HG03039 (cell line): Measurements from ENCODE around the gene MPDU1.

Source experiments
- ATAC-seq: cut with Tn5 transposase; IDR thresholded peaks from one replicate; pipeline ENCODE4 v1.9.1; 2021; ENCODE audit warnings: mild to moderate bottlenecking, moderate library complexity; ENCODE audit not compliant: unreplicated experiment

Gene MPDU1

GRCh38 chr17:7583253-7584109 is at the start of gene MPDU1:
Gene MPDU1, plus strand, starts transcription at chr17:7583852. Its CDS starts 11 bp downstream, at chr17:7583863.
- peak; percentile 57 for ATAC-seq

- ATAC-seq, result no peak
Observed at GRCh38 chr17:7538050-7538449, 45.6 kb upstream of the MPDU1 start.

GRCh38 chr17:7538891-7539545 is 44.6 kb upstream of the MPDU1 start:
- no peak for ATAC-seq

GRCh38 chr17:7541074-7541621 is 42.5 kb upstream of the MPDU1 start:
- ATAC-seq, result no peak

DNA sequence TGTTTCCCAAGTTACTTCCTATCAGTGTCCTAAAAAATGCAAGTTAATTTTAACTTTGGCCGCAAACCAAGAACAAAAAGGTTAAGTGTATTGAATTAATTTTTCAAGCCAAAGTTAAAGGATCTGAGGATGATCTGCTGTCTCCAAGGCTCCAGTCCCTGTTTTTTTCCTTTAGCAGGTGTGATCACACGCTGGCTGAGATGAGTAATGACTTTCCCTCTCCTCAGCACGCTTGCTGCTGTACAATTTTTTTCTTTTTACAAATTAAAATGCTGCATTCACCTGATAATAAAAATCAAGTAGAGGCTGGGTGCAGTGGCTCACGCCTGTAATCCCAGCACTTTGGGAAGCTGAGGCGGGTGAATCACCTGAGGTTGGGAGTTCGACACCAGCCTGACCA is 38.7 kb upstream of the MPDU1 start:
- ATAC-seq, result no peak

DNA sequence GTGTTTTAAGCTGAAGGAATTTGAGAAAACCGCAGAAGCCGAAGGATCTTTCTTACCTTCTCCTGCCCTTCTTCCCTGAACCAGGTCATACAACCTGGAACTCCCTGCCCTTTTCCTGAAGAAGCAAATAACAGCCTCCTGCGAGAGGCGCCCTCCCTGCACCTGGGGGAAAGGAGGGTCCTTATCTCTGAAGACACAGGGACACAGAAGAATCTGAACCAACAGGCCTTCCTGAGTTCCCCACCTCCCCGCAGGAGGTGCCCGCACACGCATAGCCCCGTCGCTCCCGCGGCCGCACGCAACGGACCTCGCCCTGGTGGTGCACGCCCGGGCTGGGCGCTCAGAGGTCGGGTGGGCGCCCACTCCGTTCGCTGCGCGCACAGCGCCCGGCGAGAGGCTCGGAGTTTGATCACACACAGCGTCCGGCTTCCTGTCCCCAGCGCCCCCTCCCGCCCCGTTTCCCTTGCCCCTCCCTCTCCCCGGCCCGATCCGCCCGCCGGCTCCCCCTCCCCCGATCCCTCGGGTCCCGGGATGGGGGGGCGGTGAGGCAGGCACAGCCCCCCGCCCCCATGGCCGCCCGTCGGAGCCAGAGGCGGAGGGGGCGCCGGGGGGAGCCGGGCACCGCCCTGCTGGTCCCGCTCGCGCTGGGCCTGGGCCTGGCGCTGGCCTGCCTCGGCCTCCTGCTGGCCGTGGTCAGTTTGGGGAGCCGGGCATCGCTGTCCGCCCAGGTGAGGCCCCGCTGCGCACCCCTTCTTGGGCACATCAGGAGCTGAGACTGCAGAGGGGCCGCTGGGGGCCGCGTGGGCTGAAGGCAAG is 34.9 kb upstream of the MPDU1 start, which contains the start of gene TNFSF12:
Gene TNFSF12, plus strand, starts transcription at position 474 of the 816 bp plus-strand sequence. Its CDS starts 96 bp downstream, at position 570.
- ATAC-seq, result no peak

GRCh38 chr17:7549401-7550055 is 34.1 kb upstream of the MPDU1 start:
- ATAC-seq, result no peak

DNA sequence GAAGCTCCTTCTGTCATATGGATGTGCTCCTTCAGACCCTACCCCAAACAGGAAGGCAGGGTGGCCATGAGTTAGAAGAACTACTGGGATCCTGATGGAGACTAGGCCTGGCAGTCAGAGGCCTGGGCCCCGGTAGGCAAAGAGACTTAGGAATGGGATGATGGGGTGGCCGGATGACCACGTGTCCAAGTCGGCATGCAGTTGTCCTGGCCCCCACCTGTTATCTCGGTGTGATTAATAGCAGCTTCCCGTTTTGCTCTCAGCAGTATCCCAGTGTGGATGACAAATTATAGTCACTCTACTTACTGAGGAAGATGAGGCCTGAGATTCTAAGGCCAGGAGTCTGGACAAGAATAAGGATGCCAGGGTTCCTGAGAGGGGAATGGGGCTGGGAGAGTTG is 33.3 kb upstream of the MPDU1 start:
- no peak for ATAC-seq

- no peak for ATAC-seq
Observed at GRCh38 chr17:7551396-7551795, 32.3 kb upstream of the MPDU1 start.

GRCh38 chr17:7552621-7553051 is 31.0 kb upstream of the MPDU1 start:
- ATAC-seq, result no peak

DNA sequence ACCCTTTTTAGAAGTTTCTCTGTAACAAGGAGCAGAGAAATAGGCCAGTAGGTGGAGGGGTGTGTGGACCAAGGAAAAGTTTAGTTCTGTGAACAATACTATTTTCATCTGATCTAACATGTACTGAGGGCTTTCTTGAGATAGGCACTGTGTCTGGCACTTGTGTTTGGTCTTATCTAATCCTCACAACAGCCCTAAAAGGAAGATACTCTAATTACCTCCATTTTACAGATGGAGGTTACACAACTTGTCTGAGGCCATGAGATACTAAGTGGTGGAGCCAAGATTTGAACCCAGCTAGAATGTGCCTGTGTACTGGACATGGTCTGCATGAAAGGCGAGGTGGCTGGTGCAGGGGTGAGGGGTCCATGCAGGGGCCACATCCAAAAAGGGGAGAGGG is 30.3 kb upstream of the MPDU1 start:
- ATAC-seq, result no peak

DNA sequence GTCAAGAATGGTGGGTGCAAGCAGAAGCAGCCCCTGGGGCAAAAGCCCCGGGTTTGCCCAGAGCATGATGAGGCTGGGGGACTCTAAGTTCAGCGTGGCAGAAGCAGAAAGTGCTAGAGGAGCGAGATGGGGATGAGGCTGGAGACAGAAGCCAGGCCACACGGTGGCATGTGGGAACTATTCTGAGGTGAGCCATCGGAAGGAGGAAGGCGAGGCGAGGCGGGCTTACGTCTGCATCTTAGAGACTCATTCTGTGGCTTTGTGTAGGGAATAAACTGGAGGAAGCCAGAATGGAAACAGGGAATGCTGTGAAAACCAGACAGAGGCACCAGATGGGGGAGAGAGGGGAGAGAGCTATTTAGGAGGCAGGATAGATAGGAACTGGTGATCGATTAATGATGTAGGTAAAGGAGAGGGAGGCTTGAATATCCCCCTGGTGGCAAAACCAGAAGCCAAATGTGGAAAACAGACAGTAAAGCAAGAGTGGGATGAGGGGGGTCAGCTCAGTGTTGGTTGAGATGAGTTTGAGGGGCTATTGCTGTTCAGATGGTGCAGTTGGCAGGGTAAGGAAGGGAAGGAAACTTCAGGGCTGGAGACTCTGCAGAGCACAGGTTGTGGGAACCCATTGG is 28.2 kb upstream of the MPDU1 start:
- no peak for ATAC-seq

- no peak for ATAC-seq
Observed at GRCh38 chr17:7556627-7557026, 27.0 kb upstream of the MPDU1 start.

DNA sequence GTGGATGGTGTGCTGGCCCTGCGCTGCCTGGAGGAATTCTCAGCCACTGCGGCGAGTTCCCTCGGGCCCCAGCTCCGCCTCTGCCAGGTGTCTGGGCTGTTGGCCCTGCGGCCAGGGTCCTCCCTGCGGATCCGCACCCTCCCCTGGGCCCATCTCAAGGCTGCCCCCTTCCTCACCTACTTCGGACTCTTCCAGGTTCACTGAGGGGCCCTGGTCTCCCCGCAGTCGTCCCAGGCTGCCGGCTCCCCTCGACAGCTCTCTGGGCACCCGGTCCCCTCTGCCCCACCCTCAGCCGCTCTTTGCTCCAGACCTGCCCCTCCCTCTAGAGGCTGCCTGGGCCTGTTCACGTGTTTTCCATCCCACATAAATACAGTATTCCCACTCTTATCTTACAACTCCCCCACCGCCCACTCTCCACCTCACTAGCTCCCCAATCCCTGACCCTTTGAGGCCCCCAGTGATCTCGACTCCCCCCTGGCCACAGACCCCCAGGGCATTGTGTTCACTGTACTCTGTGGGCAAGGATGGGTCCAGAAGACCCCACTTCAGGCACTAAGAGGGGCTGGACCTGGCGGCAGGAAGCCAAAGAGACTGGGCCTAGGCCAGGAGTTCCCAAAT is 26.4 kb upstream of the MPDU1 start:
- no peak for ATAC-seq

DNA sequence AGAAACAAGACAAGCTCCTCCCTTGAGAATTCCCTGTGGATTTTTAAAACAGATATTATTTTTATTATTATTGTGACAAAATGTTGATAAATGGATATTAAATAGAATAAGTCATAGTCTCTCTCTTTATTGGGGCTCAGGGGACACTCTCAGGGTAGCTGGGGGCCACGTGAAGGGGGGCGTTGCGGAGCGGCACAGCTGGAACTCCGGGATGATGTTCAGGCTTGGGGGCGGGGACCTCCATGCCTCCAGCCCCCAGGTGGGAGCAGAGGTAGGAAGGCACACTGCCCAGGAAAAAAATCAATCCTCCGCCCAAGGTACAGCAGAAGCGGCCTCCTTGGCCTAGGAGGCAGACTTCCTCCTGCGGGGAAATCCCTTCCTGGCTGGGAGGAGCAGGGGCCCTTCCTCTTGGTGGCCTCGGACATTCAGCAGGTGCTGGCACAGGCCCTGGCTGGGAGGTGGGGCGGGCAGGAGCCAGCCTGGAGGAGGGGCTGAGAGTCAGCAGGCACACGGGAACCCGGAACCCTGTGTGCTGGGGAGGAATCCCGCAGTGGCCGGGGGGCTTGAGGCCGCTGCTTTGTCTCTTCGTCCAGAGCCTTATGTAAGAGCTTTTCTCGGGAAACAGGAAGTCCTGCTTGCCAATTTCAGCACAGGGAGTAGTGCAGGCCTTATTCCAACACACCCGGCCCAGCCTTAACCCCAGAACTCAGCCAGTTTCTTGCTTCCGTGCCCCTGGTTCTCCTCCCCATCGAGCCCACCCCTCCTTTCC is 25.7 kb upstream of the MPDU1 start:
- ATAC-seq, result no peak

DNA sequence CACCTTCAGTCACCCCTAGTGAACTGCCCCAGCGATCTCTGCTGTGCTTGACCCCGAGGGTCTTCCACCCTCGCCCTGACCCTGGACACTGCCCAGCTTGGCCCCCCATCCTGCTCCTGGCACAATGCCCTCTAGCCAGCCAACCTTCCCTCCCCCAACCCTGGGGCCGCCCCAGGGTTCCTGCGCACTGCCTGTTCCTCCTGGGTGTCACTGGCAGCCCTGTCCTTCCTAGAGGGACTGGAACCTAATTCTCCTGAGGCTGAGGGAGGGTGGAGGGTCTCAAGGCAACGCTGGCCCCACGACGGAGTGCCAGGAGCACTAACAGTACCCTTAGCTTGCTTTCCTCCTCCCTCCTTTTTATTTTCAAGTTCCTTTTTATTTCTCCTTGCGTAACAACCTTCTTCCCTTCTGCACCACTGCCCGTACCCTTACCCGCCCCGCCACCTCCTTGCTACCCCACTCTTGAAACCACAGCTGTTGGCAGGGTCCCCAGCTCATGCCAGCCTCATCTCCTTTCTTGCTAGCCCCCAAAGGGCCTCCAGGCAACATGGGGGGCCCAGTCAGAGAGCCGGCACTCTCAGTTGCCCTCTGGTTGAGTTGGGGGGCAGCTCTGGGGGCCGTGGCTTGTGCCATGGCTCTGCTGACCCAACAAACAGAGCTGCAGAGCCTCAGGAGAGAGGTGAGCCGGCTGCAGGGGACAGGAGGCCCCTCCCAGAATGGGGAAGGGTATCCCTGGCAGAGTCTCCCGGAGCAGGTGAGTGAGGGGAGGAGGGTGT is 24.9 kb upstream of the MPDU1 start, which contains the start of gene TNFSF13:
Gene TNFSF13, plus strand, starts transcription at position 207 of the 776 bp plus-strand sequence. Its CDS starts 290 bp downstream, at position 497.
- ATAC-seq, result no peak

- ATAC-seq, result no peak
Observed at GRCh38 chr17:7559320-7560171, 24.1 kb upstream of the MPDU1 start.
